Fibroblast of skin of right biceps (primary cell): Measurements from ENCODE around the gene RANBP3L.
"Not testable (repeated sequence)": the region's sequence is repeated elsewhere in the genome, so short reads cannot be mapped to it uniquely, and the experiment has no call there.

ENCODE experiments used
- DNase-seq: peaks from one replicate; pipeline ENCODE4 v3.0.0-alpha.2; 2013

RANBP3L gene

GRCh38 chr5:36301858-36302603 is at the start of gene RANBP3L:
Gene RANBP3L (minus strand): TSS chr5:36301902. CDS start chr5:36301416, 486 bp downstream.
- DNase-seq, result no peak

- DNase-seq, result no peak
Measured at GRCh38 chr5:36346896-36347690, 45.4 kb upstream of the RANBP3L start.

GRCh38 chr5:36344899-36345298 is 43.2 kb upstream of the RANBP3L start:
- DNase-seq, result no peak

DNA sequence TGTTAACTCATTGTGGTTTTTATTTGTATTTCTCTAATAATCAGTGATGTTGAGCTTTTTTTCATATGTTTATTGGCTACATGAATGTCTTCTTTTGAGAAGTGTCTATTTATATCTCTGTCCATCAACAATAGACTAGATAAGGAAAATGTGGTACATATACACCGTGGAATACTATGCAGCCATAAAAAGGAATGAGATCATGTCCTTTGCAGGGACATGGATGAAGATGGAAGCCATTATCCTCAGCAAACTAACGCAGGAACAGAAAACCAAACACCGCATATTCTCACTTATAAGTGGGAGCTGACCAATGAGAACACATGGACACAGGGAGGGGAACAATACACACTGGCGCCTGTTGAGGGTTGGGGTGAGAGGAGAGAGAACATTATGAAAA is 40.0 kb upstream of the RANBP3L start:
- not testable (repeated sequence) for DNase-seq

- no peak for DNase-seq
Measured at GRCh38 chr5:36337597-36337996, 35.9 kb upstream of the RANBP3L start.

GRCh38 chr5:36334315-36334714 is 32.6 kb upstream of the RANBP3L start:
- DNase-seq, result no peak

GRCh38 chr5:36332720-36333119 is 31.0 kb upstream of the RANBP3L start:
- DNase-seq, result not testable (repeated sequence)

DNA sequence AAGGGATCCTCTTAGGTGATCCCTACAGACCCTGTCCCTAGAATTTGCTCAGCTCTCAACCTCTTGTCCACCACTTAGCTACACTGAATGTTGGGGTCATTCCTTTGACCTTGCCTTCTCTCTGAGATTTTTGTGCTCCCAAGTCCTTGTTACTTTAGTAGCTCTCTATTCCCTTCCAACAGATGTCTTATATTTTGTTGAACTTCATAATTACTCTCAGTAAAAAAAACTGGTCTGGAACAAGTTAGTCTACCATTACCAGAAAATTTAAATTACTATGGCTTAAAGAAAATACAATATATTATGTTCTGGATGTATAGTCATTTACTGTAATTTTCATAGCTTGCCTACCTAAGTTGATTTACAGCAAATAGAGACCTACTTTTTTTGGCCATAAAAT is 23.5 kb upstream of the RANBP3L start:
- DNase-seq, result no peak

DNA sequence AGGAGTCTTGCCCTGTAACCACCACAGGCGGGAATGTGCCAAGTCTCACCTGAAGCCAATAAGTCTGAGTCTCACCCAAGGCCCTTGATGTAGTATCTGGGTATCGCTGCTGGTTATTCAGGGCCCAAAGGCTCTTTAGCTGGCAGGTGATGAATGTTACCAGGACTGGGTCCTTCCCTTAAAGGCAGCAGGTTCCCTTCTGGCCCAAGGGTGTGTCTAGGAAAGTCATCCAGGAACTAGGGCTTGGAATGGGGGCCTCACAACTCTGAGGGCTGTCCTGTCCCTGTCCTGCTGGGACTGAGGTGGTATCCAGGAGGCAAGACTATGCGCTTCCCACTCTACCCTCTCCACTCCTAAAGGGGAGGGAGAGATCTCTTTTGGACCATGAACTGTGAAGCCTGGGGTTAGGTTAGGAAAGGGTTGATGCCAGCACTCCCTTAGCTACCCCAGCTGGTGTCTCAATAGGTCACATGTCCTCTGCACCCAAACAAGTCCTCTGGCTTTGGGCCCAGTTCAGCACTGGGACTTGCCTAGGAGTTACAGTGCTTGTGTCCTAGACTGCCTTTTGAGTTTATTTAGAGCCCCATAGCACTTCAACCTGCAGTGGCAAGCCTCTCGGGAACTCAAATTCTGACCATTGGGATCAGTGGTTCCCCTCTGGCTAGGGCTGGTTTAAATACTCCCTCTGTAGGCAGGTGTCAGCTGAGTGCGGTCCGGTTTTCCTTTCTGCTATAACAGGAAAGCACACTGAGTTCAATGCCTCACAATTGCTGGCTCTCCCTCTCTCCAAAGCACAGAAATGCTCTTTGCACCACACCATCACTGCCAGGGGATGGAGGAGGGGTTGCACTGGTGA is 22.5 kb upstream of the RANBP3L start:
- DNase-seq, result no peak

- DNase-seq, result no peak
Measured at GRCh38 chr5:36312953-36313672, 11.4 kb upstream of the RANBP3L start.

GRCh38 chr5:36311956-36312355 is 10.3 kb upstream of the RANBP3L start:
- DNase-seq, result no peak

DNA sequence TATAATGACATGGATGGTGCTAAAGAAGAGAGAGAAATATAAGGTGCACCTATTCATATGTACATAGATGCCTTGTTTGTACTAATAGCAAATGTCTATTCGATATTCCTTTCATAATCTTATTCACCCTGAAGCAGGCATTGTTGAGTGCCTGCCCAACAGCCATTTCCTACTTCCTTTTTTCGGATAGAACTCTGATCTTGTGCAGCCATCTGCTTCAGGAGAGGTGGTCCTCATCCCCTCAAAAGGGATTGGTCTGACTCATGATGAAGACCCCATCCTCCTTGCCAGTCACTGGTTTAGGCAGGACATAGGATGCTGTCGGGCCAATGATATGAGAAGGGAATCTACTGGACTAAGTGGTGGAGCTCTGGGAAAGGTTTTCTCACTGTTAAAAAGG is 8.4 kb upstream of the RANBP3L start:
- no peak for DNase-seq

- DNase-seq, result peak; percentile 38
Measured at GRCh38 chr5:36305571-36306326, 4.0 kb upstream of the RANBP3L start.

DNA sequence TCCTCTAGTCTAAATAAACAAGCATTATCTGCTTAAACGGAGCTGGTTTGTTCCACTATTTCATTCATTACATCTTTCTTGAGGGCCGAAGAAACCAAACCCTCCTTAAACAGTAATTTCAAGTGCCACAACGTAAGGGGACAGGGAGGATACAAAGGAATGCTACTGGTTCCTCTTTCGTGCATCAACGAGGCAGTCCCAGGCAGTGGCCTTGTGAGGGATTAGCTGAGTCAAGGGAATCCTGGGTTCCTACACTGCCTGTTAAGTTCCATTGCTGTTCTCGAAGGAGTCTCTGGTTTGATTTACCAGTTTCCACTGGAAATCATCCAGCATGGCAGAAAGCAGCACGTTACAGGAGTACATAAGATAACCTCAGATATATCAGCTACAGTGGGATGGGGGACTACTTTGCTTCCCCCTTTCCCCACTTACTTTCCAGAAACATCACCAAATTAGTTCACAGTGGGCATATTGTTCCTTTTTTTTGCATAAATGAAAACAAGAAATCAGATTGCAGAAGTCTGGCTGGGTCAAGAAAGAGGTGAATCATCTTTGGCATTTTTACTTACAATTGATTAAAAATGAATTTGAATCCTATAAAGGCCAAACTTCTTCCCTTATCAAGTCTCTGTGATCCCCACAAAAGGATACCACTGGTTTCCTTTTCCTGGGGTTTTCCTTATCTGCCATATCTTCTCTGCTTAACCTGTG is 2.5 kb upstream of the RANBP3L start:
- DNase-seq, result no peak

DNA sequence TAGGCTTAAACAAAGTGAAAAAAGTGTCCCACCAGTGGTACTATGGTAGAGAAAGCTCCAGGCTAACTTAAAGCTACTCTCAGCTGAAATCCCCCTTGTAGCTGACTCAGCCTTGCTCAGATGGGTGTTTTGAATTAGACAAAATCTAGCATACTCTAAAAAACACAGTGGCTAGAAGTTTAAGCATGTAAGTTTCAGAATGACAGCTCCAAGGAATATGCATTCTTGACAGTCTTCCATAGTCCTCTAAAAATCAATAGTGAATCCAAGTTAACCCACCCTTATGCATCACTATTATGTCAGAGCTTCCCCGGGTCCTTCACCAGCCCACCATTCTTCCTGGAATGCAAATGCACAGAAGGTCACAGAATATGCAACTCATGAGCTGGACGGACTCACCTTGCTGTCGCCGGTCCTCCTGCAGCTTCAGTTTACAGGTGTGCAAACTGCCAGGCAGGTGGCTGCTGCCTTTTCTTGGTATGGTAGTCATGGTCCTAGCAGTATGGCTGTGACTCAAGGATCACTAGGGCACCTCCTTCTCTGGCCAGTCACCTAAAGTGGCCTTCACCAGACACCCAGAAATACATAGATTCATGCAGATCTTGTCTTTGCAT is 668 bp downstream of the RANBP3L start:
- peak; percentile 25 for DNase-seq

DNA sequence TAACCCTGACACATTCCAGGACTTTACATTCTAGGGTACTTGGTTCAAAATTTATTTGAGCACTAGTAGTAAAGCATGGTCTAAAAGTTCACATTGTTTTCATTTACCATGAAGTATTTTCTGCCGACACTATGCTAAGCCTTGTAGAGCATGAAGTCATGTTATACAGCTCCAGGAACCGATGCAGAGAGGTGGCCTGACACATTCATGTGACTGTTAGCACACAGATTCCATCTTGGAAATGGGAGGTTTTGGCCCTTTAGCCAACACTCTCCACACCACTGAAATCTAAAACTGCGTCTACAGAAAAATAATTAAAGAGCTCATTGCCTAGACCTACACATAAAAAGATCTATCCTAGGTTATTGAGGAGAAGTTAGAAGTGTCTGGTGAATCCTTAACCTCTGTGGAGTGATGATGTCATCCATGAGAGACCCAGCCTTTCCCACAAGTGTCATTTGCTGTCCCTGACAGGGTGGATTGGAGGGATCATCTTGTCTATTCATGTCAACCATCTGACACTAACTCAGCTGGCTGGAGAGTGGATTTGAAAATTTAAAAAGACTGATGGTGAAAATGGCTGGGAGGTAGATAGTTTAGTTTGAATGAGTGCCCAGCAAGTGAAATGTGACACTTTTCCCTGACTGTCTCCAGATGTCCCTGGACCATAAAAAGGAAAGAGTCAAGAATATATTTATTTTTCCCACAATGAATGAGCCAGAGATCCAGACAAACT is 1.3 kb downstream of the RANBP3L start:
- DNase-seq, result no peak

DNA sequence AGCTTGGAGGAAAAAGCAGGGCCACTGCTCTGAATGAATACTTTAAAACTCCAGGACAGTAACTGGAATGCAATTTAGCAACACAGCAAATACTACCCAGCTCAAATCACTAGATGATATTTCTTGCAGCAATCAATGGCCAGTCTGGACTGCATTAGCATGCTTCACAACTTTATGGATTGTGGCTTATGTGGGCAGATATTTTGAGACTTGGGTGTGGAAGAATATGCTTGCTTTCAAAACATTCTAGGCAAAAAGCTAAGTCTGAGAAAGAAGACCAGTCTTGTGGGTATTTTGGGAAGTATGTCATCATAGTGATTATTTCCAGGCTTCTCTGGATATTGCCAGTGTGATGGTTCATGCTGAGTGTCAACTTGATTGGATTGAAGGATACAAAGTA is 3.1 kb downstream of the RANBP3L start:
- DNase-seq, result peak; percentile 45

DNA sequence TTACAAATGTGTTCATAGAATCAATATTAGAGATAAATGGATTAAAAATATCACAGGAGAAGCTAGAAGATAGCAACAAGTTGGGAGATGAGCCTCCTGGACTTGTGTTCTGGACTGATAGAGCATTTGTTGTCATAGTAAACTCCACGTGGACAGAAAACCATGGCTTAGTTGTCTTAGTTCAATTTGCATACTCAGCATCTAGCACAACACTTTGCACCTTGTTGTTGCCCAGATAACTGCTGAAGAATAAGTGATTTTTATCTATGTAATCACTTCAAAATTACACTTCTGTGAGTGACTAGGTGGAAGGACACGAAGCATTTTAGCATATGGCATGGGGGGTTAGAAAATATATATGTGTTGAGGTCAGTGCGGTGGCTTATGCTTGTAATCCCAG is 4.0 kb downstream of the RANBP3L start:
- DNase-seq, result no peak

- no peak for DNase-seq
Measured at GRCh38 chr5:36285837-36286615, 15.7 kb downstream of the RANBP3L start.
